ENCODE data around the gene RUNX1.
A peak's percentile ranks its signal among the peaks of the same experiment; 100 is the strongest.
"Not testable (repeated sequence)": the region's sequence is repeated elsewhere in the genome, so short reads cannot be mapped to it uniquely, and the experiment has no call there.

Gene RUNX1

DNA sequence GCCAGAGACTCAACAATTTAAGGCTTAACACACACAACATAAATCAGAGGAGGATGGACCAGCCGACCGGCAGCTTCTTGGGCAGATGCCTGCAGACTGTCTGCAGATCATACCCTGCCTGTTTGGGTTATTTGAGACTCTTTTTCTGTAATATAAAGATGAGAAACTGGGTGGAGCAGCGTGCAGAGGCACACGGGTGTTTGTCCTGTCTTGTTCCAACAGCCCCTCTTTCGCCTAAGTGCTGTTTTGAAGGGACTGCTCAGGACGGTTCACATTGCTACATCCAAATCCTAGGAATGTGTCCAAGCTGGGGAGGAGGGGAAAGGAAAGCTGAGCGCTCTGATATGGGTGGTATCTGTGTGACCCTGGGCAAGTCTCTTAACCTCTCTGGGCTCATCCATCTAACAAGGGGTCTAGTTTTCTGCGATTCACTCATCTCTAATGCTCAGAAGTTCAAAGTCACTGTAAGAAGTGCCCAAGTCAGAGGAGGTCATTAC lies 230.4 kb downstream of the RUNX1 start:
- no peak for DNase-seq

- DNase-seq, result no peak
These were observed 231.1 kb downstream of the RUNX1 start for GRCh38 chr21:34817821-34818661.

GRCh38 chr21:34815831-34816705 lies 233.0 kb downstream of the RUNX1 start:
- DNase-seq, result peak; percentile 39

GRCh38 chr21:34814529-34814951 lies 234.6 kb downstream of the RUNX1 start:
- no peak for DNase-seq

GRCh38 chr21:34813266-34813894 lies 235.7 kb downstream of the RUNX1 start:
- no peak for DNase-seq

DNA sequence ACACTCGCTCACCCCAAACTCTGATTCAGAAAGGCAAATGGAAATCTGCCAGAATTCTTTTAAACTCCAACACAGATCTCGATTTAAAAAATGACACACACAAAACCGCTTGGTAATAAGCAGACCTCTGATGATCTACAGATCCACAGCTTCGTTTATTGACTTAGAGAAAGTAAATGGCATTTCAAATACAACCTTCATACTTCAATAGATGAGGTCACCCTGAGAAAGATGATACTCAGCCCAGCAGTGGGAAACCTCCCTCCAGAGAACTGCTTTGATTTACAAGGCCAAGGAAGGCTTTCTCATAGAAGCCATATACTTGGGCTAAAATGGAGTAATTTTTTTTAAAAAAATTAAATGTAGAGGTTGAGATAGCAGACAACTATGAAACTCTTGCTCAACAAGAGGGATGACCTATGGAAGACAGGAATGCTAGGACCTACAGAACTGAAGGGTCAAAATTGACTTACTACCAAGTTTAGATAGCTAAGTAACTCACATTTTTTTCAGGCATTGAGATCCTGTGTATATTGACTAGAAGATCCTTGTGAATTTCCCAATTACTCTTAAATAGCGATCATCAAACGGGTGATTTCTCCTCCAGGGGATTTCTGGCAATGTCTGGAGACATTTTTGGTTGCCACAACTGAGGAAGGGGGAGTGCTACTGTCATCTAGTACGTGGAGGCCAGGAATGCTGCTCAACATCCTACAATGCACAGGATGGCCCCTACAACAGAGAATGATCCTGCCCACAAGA lies 236.4 kb downstream of the RUNX1 start:
- DNase-seq, result no peak

- DNase-seq, result no peak
These were observed 237.7 kb downstream of the RUNX1 start for GRCh38 chr21:34811368-34811767.

GRCh38 chr21:34810786-34811185 lies 238.3 kb downstream of the RUNX1 start:
- no peak for DNase-seq

DNA sequence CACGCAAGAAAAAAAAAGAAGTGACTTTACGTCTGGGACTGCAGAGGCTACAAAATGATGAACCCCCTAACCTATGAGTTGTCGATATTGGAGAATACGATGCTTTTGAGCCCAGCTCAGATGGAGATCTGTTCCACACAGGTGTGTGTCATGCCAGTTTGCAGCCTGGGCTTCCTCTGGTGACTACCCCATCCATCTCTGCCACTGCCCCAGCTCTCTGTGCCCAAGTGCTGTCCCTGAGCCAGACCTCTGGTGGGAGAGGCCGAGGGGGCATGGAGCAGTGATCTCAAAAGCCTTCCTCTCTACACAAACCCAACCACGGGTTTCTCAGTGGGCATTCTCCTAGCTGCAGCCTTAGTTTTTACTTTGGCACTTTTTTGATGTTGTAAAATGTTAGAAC lies 239.3 kb downstream of the RUNX1 start:
- DNase-seq, result no peak

- peak; percentile 26 for DNase-seq
These were observed 240.4 kb downstream of the RUNX1 start for GRCh38 chr21:34808569-34809204.

DNA sequence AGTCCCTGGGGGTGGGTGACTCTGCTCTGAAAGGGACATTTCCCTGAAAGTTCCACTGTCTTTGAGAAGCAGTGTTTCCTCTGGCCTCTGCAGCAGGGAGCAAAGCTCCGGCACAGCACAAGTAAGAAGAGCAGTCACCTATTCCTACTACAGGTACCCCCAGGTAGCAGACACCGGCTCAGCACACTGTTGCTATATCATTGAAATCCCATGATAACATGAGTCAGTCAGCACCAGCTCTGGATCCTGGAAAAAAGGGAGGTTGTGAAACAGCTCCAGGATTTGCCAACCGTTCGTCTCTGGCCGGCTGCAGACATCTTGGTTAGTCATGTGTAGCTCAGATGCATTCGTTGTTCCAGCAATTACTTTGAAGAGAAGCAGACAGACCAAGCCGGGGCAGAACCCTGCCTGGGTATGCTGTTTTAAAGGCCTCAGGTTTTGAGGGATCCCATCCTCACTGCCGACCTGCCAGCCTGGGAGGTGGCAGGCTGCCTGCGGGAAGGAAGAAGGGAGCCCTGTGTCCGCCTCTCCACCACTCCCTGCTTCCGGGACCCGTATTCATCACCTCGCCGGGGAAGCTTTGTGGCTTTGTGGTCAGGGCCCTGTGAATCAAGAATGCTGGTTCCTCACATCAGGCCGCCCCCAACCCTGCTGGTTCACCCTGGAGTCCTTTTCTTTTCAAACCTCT lies 241.1 kb downstream of the RUNX1 start:
- DNase-seq, result no peak

- no peak for DNase-seq
These were observed 241.8 kb downstream of the RUNX1 start for GRCh38 chr21:34807146-34807880.

GRCh38 chr21:34806423-34806822 lies 242.7 kb downstream of the RUNX1 start:
- DNase-seq, result no peak

DNA sequence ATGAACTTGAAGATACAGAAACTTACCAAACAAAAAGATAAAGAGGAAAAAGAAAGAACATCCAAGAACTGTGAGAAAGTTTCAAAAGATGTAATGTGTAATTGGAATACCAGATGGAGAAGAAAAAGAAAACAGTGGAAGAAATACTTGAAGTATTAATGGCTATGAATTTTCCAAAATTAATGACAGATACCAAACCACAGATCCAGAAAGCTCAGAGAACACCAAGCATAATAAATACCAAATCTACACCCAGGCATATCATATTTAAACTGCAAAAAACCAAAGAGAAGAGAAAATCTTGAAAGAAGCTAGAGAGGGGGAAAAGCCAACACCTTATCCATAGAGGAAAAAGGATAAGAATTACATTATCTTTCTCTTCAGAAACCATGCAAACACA lies 243.9 kb downstream of the RUNX1 start:
- no peak for DNase-seq

GRCh38 chr21:34804584-34804983 lies 244.5 kb downstream of the RUNX1 start:
- DNase-seq, result not testable (repeated sequence)

DNA sequence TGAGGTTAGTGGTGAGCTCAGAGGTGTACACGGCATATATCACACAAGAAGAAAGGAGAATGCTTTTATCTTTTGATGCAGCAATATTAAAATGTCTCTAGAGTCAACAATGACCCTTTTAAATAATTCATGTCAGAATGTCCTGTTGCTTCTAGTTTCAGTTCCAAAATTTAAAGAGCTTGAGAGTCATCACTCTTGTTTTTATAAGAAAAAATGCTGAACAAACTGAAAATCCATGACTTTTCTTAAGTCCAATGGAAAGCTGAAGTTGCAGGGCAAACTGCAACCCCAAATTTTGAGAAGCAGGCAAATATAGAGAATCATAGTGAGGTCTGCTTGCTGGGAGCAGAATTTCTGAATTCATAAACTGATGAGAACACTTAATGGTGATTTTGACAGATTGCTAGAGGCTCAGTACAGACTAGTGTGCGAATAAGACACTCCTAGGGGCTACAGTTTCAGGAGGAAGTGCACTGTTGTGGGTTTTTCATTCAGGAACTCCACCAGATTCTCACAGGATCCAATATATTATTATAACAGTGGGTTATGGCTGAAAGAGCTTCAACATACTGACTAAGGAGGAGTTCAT lies 245.2 kb downstream of the RUNX1 start:
- no peak for DNase-seq

GRCh38 chr21:34802180-34802899 lies 246.8 kb downstream of the RUNX1 start:
- DNase-seq, result peak; percentile 14

DNA sequence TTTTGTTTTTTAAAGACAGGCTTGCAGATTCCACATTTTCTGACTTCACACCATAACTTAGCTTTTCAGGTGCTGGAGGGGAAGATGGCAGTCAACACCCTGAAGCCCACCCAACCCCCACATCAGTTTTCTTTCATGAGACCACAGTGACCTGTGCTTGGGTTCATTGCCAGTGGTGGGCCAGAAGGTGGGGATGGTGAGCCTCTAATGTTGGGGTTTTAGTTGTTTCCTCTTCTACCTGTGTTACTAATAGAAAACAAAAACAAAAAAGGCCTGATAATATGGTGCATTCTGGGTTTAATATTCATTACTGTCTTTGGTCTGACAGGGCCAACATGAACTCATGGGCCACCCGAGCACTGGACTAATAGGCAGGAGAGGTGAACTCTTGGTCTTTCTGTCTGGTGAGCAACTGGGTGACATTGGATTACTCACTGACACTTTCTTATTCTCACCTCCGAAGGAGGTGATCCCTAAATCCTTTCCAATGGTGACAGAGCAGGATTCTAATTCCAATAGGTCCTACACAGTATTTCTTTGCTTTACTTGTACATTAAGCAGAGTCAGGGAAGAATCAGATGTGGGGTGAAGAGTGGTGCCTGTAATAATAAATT lies 247.5 kb downstream of the RUNX1 start:
- DNase-seq, result peak; percentile 8

Measured in NCI-H2171 treated with DMSO at 0.1 percent for 48 hours (cell line).